RCC 7860 (cell line): Measurements from ENCODE around the gene FAM170B.
A peak's percentile ranks its signal among the peaks of the same experiment; 100 is the strongest.

ENCODE experiments used
- DNase-seq: peaks from one replicate; pipeline ENCODE4 v3.0.0-alpha.2; 2015; ENCODE audit warnings: low spot score
- FAIRE-seq: peaks from 2 replicates; lab custom pipeline; 2012; peaks lifted over from hg19 to GRCh38; lab: Jason Lieb, UNC

Gene FAM170B

DNA sequence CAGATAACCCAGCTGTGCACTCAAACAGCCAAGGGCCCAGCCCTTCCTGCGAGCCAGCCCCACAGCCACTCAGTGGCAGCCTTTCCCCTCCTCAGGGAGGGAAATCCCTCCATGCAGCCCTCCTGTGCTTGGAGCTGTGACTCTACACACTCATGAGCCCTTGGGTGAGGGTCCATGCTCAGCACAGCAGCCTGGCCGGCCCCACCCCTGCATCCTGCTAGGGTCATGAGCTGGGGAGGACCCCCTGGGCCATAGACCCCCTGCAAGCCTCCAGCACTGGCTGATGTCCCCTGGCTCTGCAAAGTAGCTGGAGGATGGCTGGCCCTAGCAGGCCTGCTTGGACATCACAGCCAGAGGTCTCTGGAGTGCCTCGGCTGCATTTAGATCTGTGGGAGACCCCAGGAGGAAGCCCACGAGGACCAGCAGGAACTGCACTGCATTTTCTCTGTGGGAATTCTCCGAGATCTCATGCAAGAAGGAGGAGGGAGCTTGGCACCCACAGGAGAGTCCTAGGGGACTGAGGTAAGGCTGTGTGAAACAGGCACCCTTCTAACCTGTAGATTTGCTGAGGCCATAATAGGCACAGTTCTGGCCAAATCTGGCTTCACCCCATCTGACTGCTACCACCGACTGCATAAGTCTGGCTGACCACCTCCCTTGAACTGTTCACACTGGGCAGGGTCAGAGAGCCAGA is 37.0 kb upstream of the FAM170B start:
- no peak for DNase-seq
- FAIRE-seq, result no peak

DNA sequence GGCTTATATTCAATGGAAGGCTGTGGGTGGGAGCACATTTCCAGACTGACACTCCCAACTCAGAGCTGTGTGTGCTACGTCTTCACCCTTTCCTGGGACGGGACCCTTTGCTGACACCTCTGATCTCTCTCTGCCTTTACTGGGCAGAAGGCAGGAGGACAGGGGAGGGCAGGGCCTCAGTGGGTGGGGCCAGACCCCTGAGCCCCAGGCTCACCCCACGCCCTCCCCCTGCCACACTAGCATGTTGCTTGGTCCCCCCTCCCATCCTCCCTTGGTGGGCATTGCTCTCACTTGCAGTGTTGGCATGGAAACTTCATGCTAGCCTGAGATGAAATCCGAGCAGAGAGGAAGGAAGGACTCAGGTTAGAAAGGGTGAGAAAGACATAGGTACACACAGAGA is 36.0 kb upstream of the FAM170B start:
- FAIRE-seq, result no peak
- DNase-seq, result no peak

GRCh38 chr10:49168831-49169500 is 35.1 kb upstream of the FAM170B start:
- FAIRE-seq (no peak), DNase-seq (no peak)

- no peak for DNase-seq
- no peak for FAIRE-seq
Measured at GRCh38 chr10:49168171-49168540, 34.3 kb upstream of the FAM170B start.

- DNase-seq, result no peak
- FAIRE-seq, result no peak
Measured at GRCh38 chr10:49167425-49168170, 33.8 kb upstream of the FAM170B start.

DNA sequence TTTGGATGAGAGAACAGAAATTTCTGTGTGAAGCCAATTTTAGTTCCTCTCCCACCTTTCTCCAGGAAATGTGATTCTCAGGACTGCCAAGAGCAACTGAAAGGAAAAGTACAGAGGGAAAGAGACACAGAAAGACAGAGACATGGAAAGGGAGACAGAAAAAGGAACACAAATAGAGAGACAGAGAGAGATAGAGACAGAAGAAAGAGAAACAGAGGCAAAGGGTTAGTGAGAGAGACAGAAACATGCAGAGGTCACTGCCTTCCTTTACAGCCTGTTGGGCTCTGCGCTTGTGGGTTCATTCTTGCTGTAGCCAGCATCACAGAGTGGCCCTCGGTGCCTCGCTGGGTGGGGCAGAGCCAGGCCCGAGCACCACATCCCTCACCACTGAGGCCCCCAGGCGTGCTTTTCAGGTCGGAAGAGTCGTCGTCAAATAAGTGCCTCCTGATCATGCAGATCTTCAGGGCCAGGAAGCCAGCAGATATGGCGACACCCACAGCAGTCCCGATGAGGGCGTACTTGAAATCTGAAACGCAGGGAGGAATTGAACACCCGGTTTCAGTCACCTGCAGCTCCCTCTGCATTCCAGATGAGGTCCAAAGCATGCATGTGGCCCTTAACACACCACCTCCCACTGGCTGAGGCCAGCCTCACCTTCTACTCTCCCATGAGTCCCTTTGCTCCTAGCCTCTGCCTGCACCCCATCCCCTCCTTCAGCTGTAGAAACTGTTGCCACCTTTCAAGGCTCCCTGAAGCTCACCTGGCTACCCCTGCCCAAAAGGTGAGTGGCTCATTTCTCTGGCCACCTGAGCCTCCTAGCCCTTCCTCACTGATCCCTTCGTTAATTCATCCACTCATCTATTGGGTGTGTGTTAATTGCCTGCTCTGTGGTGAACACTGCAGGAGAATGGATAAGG is 32.9 kb upstream of the FAM170B start:
- FAIRE-seq, result no peak
- no peak for DNase-seq

DNA sequence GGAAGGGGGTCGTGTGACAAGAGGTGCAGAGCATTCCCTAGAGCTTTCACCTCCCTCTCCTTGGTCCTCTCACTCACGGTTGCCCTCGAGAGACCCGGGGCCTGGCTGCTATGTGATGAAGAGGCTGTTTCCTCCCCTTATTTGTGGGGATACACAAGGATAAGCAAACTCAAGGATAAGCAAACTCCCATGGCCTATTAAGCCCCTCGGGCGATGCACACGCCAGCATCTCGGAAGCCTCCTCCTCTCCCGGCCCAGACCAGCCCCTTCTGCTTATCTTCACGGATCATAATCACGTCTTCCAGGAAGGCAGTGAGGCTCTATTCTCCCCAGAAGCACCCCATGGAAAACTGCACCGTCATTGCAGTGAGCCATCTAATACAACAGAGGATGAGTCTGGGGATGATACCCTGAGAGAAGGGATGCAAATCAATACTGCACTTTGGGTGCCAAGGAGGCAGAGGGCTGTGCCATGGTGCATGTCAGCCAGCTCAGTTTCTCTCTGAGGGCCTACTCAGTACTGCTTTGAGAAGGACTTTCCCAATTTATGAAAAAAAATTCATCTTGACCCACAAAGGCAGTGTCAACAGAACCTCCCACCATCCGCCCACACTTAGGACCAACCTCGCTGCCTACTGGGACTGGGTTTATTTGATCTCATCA is 32.1 kb upstream of the FAM170B start:
- no peak for DNase-seq

GRCh38 chr10:49165259-49165658 is 31.4 kb upstream of the FAM170B start:
- DNase-seq (no peak), FAIRE-seq (no peak)

More for the DNA sequence above, 32.1 kb upstream of the FAM170B start:
- FAIRE-seq, result no peak

- DNase-seq (no peak), FAIRE-seq (no peak)
Measured at GRCh38 chr10:49164559-49165188, 30.9 kb upstream of the FAM170B start.

DNA sequence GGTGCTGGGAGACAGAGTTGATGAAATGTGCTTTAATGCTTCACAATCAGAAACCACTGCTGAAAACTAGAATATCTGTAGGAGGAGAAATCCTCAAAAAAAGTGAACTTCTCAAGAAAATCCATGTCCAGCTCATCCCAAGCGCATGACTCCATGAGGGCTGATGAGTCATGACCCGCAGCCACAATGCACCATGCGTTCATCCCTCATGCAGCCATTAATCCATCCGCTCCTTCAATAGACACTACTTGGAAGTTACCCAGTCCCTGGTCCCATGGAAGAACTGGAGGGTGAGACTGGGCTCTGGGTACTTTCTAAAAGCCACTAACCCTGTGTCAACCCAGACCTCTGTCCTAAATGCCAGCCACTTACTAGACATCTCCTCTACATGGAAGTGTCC is 29.9 kb upstream of the FAM170B start:
- FAIRE-seq, result peak; percentile 72
- peak; percentile 61 for DNase-seq

- no peak for DNase-seq
- FAIRE-seq, result no peak
Measured at GRCh38 chr10:49162761-49163310, 29.0 kb upstream of the FAM170B start.

DNA sequence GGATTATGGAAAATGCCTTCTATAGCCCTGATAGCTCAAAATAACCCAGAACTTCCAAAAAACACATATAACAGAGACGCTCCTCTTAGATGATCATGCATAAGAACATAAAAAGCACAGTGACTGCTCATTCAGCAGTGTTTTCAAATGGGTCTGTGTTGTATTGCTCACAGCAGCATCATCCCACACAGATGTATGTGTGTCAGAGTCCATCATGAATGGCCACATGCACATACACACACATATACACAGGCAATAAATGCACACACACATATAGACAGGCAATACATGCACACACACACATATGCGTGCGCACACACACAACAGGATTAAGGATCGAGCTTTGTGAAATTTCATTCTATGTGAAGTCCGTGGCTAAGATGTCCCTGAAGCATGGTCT is 28.2 kb upstream of the FAM170B start:
- FAIRE-seq, result no peak
- DNase-seq, result no peak

GRCh38 chr10:49161411-49161997 is 27.7 kb upstream of the FAM170B start:
- FAIRE-seq, result peak; percentile 45

GRCh38 chr10:49160814-49161213 is 27.0 kb upstream of the FAM170B start:
- DNase-seq (no peak), FAIRE-seq (no peak)

More at GRCh38 chr10:49161411-49161997, 27.7 kb upstream of the FAM170B start:
- peak; percentile 44 for DNase-seq

DNA sequence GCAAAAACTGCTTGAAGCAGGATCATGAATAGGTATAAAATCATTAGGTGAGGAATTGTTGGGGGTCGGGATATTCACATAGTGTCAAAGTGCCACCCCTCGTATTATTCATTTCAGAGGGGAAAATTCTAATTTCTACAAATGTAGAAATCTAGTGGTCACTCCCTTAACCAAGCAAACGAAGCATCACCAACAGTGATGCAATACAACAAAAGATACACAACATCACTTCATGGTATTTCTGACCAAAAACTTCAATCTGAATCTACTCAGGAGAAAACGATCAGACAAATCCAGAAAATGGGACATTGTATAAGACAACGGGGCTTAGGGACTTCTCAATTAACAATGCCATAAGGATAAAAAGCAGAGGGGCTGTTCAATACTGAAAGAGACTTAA is 26.3 kb upstream of the FAM170B start:
- no peak for FAIRE-seq

GRCh38 chr10:49158915-49159314 is 25.1 kb upstream of the FAM170B start:
- no peak for DNase-seq
- FAIRE-seq, result peak; percentile 34

More for the DNA sequence above, 26.3 kb upstream of the FAM170B start:
- no peak for DNase-seq

DNA sequence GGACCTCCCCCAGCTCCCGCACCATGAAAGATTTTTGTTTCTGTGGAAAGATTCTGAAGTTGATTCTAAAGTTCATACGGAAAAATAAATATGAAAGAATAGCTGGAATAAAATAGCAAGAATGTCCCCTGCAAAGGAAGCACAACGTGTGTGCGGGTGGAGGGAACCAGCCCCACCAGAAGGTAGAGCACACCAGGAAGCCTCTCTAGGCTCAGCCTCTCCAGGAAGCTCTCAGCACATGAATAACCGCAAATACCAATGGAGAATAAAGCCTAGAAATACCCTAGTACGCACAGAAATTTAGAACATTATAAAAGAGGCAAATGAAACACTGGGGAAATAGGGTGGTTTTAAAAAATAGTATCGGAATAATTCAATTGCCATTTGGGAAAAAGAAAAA is 24.6 kb upstream of the FAM170B start:
- FAIRE-seq (no peak), DNase-seq (no peak)

DNA sequence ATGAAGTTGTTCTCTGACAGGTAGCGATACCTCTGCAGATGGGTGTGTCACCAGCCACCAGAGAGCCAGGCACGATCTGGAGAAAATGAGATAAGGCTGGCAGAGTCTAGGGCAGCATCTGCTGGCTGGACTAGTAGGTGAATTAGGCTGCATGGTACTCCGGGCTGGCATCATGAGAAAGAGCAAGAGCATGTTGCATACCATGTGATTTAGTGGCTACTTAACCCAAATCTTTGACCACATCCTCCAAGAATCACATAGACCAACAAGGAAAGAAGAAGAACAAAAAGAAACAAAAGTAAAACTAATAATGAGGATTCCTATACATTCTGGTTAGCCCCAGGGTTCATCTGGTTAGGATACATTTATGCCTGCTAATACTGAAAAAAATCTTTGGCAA is 23.4 kb upstream of the FAM170B start:
- FAIRE-seq (no peak), DNase-seq (no peak)

GRCh38 chr10:49154641-49155040 is 20.8 kb upstream of the FAM170B start:
- FAIRE-seq, result no peak
- DNase-seq, result no peak
